DOHH2 (cell line): ENCODE measurements around the gene IL4.

Experiments
- CTCF ChIP-seq: fragments of 200-600 bp; sonication (generic); IDR thresholded peaks from one replicate; pipeline ENCODE4 v1.5.1; 2014; ENCODE audit warnings: antibody characterized with exemption, mild to moderate bottlenecking, low read depth, low read length; ENCODE audit not compliant: poor library complexity, severe bottlenecking
- EZH2phosphoT487 ChIP-seq: fragments of 200-600 bp; sonication (generic); IDR thresholded peaks from 2 replicates; pipeline ENCODE4 v1.6.1; 2017; ENCODE audit warnings: borderline replicate concordance, mild to moderate bottlenecking, antibody characterized with exemption, low read length, moderate library complexity, mixed read lengths

DNA sequence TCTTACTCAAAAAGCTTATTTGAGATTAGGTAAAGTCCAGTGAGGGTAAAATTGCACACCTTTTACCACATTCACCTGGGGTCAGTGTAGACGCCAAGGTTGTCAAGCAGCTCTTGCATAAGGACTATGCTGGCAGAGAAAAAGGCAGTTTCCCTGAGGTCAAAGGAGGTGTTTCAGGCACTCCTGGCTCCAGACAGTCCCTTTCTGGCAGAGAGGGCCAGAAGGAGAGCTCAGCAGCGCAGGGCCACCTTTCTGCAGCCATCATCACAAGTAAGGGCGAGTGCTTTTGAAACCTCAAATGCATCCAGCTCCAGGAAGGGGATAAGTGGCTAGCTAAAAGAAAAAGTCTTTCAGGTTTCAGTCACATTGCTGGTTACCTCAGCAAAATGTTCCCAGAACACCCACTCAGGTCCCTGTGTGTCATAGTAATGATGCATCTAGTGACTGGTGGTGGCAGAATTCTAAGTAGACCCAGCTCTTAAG lies 32.5 kb upstream of the IL4 start:
- TF ChIP-seq CTCF (no peak), EZH2phosphoT487 (no peak)
